H9 (cell line): ENCODE measurements around the gene PI4K2A. TPM values are rescaled to one million over a fixed set of nuclear protein-coding genes. Genes with fewer than 3 reads are reported as not detected.
A peak's percentile ranks its signal among the peaks of the same experiment; 100 is the strongest.

Source experiments
- DNase-seq: peaks from one replicate; pipeline ENCODE4 v3.0.0-alpha.2; 2017
- H2AFZ ChIP-seq: one replicate; pipeline ENCODE4 v1.6.1; 2013; ENCODE audit warnings: mild to moderate bottlenecking, low read length, control low read depth, moderate library complexity
- H2AK5ac ChIP-seq: 2 replicates; pipeline ENCODE4 v1.6.1; 2013; ENCODE audit warnings: low read length, control low read depth, mixed read lengths; ENCODE audit not compliant: insufficient read length
- H2BK120ac ChIP-seq: one replicate; pipeline ENCODE4 v1.6.1; 2013; ENCODE audit warnings: low read depth, mild to moderate bottlenecking, low read length, control low read depth, inconsistent platforms; ENCODE audit not compliant: poor library complexity, severe bottlenecking
- H2BK12ac ChIP-seq: 2 replicates; pipeline ENCODE4 v1.6.1; 2013; ENCODE audit warnings: low read length, control low read depth, mixed read lengths, low read depth; ENCODE audit not compliant: insufficient read length
- H2BK15ac ChIP-seq: 2 replicates; pipeline ENCODE4 v1.6.1; 2013; ENCODE audit warnings: low read depth, low read length, control low read depth
- H2BK20ac ChIP-seq: one replicate; pipeline ENCODE4 v1.6.1; 2013; ENCODE audit warnings: low read depth, mild to moderate bottlenecking, low read length, control low read depth, inconsistent platforms; ENCODE audit not compliant: poor library complexity, severe bottlenecking
- H2BK5ac ChIP-seq: 2 replicates; pipeline ENCODE4 v1.6.1; 2013; ENCODE audit warnings: low read length, control low read depth, mixed read lengths; ENCODE audit not compliant: insufficient read length
- H3K14ac ChIP-seq: 2 replicates; pipeline ENCODE4 v1.6.1; 2013; ENCODE audit warnings: low read length, control low read depth; ENCODE audit not compliant: insufficient read depth
- H3K18ac ChIP-seq: 2 replicates; pipeline ENCODE4 v1.6.1; 2013; ENCODE audit warnings: low read depth, mild to moderate bottlenecking, mixed read lengths, low read length, control low read depth; ENCODE audit not compliant: insufficient read length
- H3K23ac ChIP-seq: 2 replicates; pipeline ENCODE4 v1.6.1; 2013; ENCODE audit warnings: low read length, control low read depth, mixed read lengths, low read depth; ENCODE audit not compliant: insufficient read length
- H3K23me2 ChIP-seq: 2 replicates; pipeline ENCODE4 v1.6.1; 2013; ENCODE audit warnings: low read depth, mild to moderate bottlenecking, mixed read lengths, low read length, control low read depth; ENCODE audit not compliant: insufficient read length, poor library complexity, severe bottlenecking
- H3K27ac ChIP-seq: 2 replicates; pipeline ENCODE4 v1.5.1; 2013; ENCODE audit warnings: low read length, control low read depth, mixed read lengths, low read depth; ENCODE audit not compliant: insufficient read length
- H3K27me3 ChIP-seq: 2 replicates; pipeline ENCODE4 v1.6.1; 2013; ENCODE audit warnings: low read length, control low read depth, inconsistent platforms; ENCODE audit not compliant: insufficient read depth
- H3K4ac ChIP-seq: 2 replicates; pipeline ENCODE4 v1.6.1; 2013; ENCODE audit warnings: low read depth, mild to moderate bottlenecking, control low read depth, inconsistent platforms, low read length, moderate library complexity
- H3K4me1 ChIP-seq: 2 replicates; pipeline ENCODE4 v1.6.1; 2013; ENCODE audit warnings: low read length, control low read depth, inconsistent platforms; ENCODE audit not compliant: insufficient read depth
- H3K4me2 ChIP-seq: 2 replicates; pipeline ENCODE4 v1.6.1; 2013; ENCODE audit warnings: low read length, control low read depth, mixed read lengths; ENCODE audit not compliant: insufficient read length, insufficient read depth
- H3K56ac ChIP-seq: 2 replicates; pipeline ENCODE4 v1.6.1; 2013; ENCODE audit warnings: low read depth, mild to moderate bottlenecking, mixed read lengths, low read length, control low read depth; ENCODE audit not compliant: insufficient read length
- H3K79me1 ChIP-seq: 2 replicates; pipeline ENCODE4 v1.6.1; 2013; ENCODE audit warnings: low read depth, mild to moderate bottlenecking, moderate library complexity, low read length, control low read depth, inconsistent platforms; ENCODE audit not compliant: insufficient read depth, poor library complexity, severe bottlenecking
- H3K79me2 ChIP-seq: 2 replicates; pipeline ENCODE4 v1.6.1; 2013; ENCODE audit warnings: low read length, control low read depth, inconsistent platforms; ENCODE audit not compliant: insufficient read depth
- H3K9ac ChIP-seq: 2 replicates; pipeline ENCODE4 v1.6.1; 2013; ENCODE audit warnings: low read length, control low read depth, mixed read lengths; ENCODE audit not compliant: insufficient read length; ENCODE audit errors: extremely low read depth
- H3K9me3 ChIP-seq: one replicate; pipeline ENCODE4 v1.6.1; 2013; ENCODE audit warnings: low read depth, low read length, inconsistent platforms; ENCODE audit not compliant: control insufficient read depth
- H3T11ph ChIP-seq: one replicate; pipeline ENCODE4 v1.6.1; 2013; ENCODE audit warnings: mild to moderate bottlenecking, low read length, control low read depth, inconsistent platforms
- H4K20me1 ChIP-seq: one replicate; pipeline ENCODE4 v1.6.1; 2013; ENCODE audit not compliant: control insufficient read depth, insufficient read length, insufficient read depth
- H4K5ac ChIP-seq: 2 replicates; pipeline ENCODE4 v1.6.1; 2013; ENCODE audit warnings: low read depth, mild to moderate bottlenecking, mixed read lengths, low read length, control low read depth; ENCODE audit not compliant: insufficient read length
- H4K8ac ChIP-seq: replicated peaks from 2 replicates; pipeline ENCODE4 v1.6.1; 2013; ENCODE audit warnings: low read length, control low read depth, mixed read lengths, low read depth; ENCODE audit not compliant: insufficient read length
- H4K91ac ChIP-seq: 2 replicates; pipeline ENCODE4 v1.6.1; 2013; ENCODE audit warnings: low read depth, mild to moderate bottlenecking, moderate library complexity, mixed read lengths, low read length, control low read depth; ENCODE audit not compliant: insufficient read length
- H3K27ac Mint-ChIP-seq, 3 experiments: 2 replicates in 2 of 3; 3 replicates in 1 of 3; pipeline ENCODE4 v1.8.0; 2020 to 2021; ENCODE audit warnings: mixed read lengths in 3 of 3, mild to moderate bottlenecking in 1 of 3, moderate library complexity in 1 of 3
- H3K27me3 Mint-ChIP-seq: 2 replicates; pipeline ENCODE4 v1.8.0; 2021; ENCODE audit warnings: low read depth, mild to moderate bottlenecking, moderate library complexity, mixed read lengths
- H3K36me3 Mint-ChIP-seq, 3 experiments: 2 replicates in 2 of 3; 3 replicates in 1 of 3; pipeline ENCODE4 v1.8.0; 2020 to 2021; ENCODE audit warnings: low read depth in 3 of 3, mixed read lengths in 3 of 3; ENCODE audit not compliant: insufficient read depth in 1 of 3
- H3K4me1 Mint-ChIP-seq, 2 experiments: 2 replicates each; pipeline ENCODE4 v1.8.0; 2020; ENCODE audit warnings: mixed read lengths in 2 of 2
- H3K4me3 Mint-ChIP-seq, 2 experiments: 2 replicates in 1 of 2; 3 replicates in 1 of 2; pipeline ENCODE4 v1.8.0; 2020 to 2021; ENCODE audit warnings: mild to moderate bottlenecking in 2 of 2, mixed read lengths in 2 of 2, moderate library complexity in 1 of 2
- H3K9me3 Mint-ChIP-seq, 2 experiments: 2 replicates in 1 of 2; 3 replicates in 1 of 2; pipeline ENCODE4 v1.8.0; 2020; ENCODE audit warnings: mild to moderate bottlenecking in 2 of 2, mixed read lengths in 2 of 2, moderate library complexity in 1 of 2
- WGBS: extraction: QIAGEN DNeasy Blood & Tissue Kit; methylation state at CpG from one replicate; pipeline ENCODE4 v1.1.7; 2013; ENCODE audit warnings: missing lambda C conversion rate, low lambda C conversion rate, mixed read lengths; ENCODE audit not compliant: insufficient read length; ENCODE audit errors: extremely low coverage; 5-methylcytosine and 5-hydroxymethylcytosine counted together
- total RNA-seq: library from RNA; stranded (reverse); gene quantifications from 2 replicates; pipeline ENCODE4 v1.2.1, GENCODE V29; 2021
- TF ChIP-seq, protein P1 (sequence below): fragments of 200-600 bp; sonication (generic); conservative IDR thresholded peaks from 3 replicates; pipeline ENCODE4 v1.8.0; 2021; ENCODE audit warnings: antibody characterized with exemption, mild to moderate bottlenecking

Gene PI4K2A
- total RNA-seq, 1 experiment from 2014 or later = 30.9 TPM

DNA sequence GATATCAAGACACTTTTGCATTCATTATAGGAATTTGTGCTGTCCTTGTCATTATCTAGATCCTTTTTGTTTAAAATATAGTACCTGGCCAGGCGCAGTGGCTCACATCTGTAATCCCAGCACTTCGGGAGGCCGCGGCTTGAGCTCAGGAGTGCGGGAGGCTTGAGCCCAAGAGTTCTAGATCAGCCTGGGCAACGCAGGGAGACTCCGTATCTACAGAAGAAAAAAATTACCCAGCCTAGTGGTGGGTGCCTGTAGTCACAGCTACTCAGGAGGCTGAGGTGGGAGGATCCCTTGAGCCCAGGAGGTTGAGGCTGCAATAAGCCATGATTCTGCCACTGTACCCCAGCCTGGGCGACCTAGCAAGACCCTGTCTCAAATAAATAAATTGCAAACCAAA lies 6.5 kb upstream of the PI4K2A start:
- TF ChIP-seq, protein P1, sequence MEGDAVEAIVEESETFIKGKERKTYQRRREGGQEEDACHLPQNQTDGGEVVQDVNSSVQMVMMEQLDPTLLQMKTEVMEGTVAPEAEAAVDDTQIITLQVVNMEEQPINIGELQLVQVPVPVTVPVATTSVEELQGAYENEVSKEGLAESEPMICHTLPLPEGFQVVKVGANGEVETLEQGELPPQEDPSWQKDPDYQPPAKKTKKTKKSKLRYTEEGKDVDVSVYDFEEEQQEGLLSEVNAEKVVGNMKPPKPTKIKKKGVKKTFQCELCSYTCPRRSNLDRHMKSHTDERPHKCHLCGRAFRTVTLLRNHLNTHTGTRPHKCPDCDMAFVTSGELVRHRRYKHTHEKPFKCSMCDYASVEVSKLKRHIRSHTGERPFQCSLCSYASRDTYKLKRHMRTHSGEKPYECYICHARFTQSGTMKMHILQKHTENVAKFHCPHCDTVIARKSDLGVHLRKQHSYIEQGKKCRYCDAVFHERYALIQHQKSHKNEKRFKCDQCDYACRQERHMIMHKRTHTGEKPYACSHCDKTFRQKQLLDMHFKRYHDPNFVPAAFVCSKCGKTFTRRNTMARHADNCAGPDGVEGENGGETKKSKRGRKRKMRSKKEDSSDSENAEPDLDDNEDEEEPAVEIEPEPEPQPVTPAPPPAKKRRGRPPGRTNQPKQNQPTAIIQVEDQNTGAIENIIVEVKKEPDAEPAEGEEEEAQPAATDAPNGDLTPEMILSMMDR = peak; percentile 39; the same call in 1 of the 3 replicates
- Mint-ChIP-seq H3K4me3 (peak overlapping the region; percentile 98 to 99), H3K36me3 (peaks cover 0 to 2% (median 2%) of the 10 kb centered on the region in 3 experiments; a peak in 3 of 7 replicates), H3K9me3 (no peaks in the 10 kb centered on the region; a peak in 1 of 5 replicates), H3K4me1 (peaks cover 14 to 17% of the 10 kb centered on the region in 2 experiments), H3K27ac (peak overlapping the region; percentile 66 to 99 (median 96); a peak in 4 of 7 replicates), H3K27me3 (no peaks in the 10 kb centered on the region)
- Histone ChIP-seq H3K23ac (no peak overlapping the region), H2AFZ (peak overlapping the region; percentile 3), H3K4ac (no peak overlapping the region), H3K9me3 (no peaks in the 10 kb centered on the region), H2BK12ac (no peak overlapping the region), H3K79me2 (0 out of 2 replicates have a peak, but pooled peaks cover 3% of the 10 kb centered on the region), H3K18ac (no peak overlapping the region), H4K91ac (no peak overlapping the region), H3K79me1 (no peaks in the 10 kb centered on the region), H3K4me1 (no peaks in the 10 kb centered on the region), H4K5ac (no peak overlapping the region), H3K23me2 (peaks cover 7% of the 10 kb centered on the region), H4K8ac (no peak overlapping the region), H2AK5ac (no peak overlapping the region), H3K27me3 (no peaks in the 10 kb centered on the region), H4K20me1 (no peaks in the 10 kb centered on the region), H3K9ac (no peak overlapping the region), H3K56ac (no peak overlapping the region), H3T11ph (no peak overlapping the region), H3K4me2 (peak overlapping the region; percentile 89), H3K14ac (no peak overlapping the region), H2BK120ac (no peak overlapping the region), H2BK20ac (no peak overlapping the region), H2BK5ac (no peak overlapping the region), H3K27ac (no peak overlapping the region), H2BK15ac (no peak overlapping the region)
- DNase-seq = peak; percentile 46
- WGBS = no CpG with 5 or more reads among the region's 8 CpGs
